HepG2 (cell line): Measurements from ENCODE around the gene PDCD2L. TPM values are rescaled to one million over a fixed set of nuclear protein-coding genes. Genes with fewer than 3 reads are reported as not detected.

Experiments
- ELF3 ChIP-seq: IDR thresholded peaks from 2 replicates; pipeline ENCODE4 v1.6.1; 2016; ENCODE audit warnings: missing genetic modification reagents, missing compliant biosample characterization
- FOSL1 ChIP-seq: sonication (generic); formaldehyde crosslinking; IDR thresholded peaks from 2 replicates; pipeline ENCODE4 v1.9.0; 2021; ENCODE audit warnings: missing genetic modification reagents, borderline replicate concordance
- GABPB1 ChIP-seq: IDR thresholded peaks from 2 replicates; pipeline ENCODE4 v1.6.1; 2016; ENCODE audit warnings: mild to moderate bottlenecking, missing genetic modification reagents, moderate library complexity, missing compliant biosample characterization
- HNRNPLL ChIP-seq: fragments of 200-400 bp; formaldehyde crosslinking; IDR thresholded peaks from 2 replicates; pipeline ENCODE4 v1.6.1; 2017; ENCODE audit warnings: mild to moderate bottlenecking, low read depth, low read length; ENCODE audit not compliant: poor library complexity, severe bottlenecking
- HOXA7 ChIP-seq: sonication (generic); formaldehyde crosslinking; IDR thresholded peaks from 2 replicates; pipeline ENCODE4 v1.8.1; 2022; ENCODE audit warnings: mild to moderate bottlenecking, missing genetic modification reagents, moderate library complexity
- HOXD1 ChIP-seq: sonication (generic); formaldehyde crosslinking; IDR thresholded peaks from 2 replicates; pipeline ENCODE4 v1.5.0; 2020; ENCODE audit warnings: missing genetic modification reagents
- KLF11 ChIP-seq: IDR thresholded peaks from 2 replicates; pipeline ENCODE4 v1.6.1; 2016; ENCODE audit warnings: missing compliant biosample characterization
- MTA3 ChIP-seq: sonication (generic); formaldehyde crosslinking; IDR thresholded peaks from 2 replicates; pipeline ENCODE4 v1.4.0; 2020; ENCODE audit warnings: missing genetic modification reagents
- ONECUT2 ChIP-seq: sonication (generic); formaldehyde crosslinking; IDR thresholded peaks from 2 replicates; pipeline ENCODE4 v1.4.0; 2020; ENCODE audit warnings: missing genetic modification reagents
- PPARG ChIP-seq: conservative IDR thresholded peaks from 2 replicates; pipeline ENCODE4 v1.6.1; 2016; ENCODE audit warnings: missing biosample characterization, missing genetic modification reagents
- RBM39 ChIP-seq: fragments of 200-400 bp; formaldehyde crosslinking; IDR thresholded peaks from one replicate; pipeline ENCODE4 v1.6.1; 2018; ENCODE audit warnings: antibody characterized with exemption, mild to moderate bottlenecking, low read depth, low read length; ENCODE audit not compliant: poor library complexity, severe bottlenecking
- RNF2 ChIP-seq: fragments of 450-650 bp; conservative IDR thresholded peaks from 2 replicates; pipeline ENCODE4 v1.6.1; 2016; ENCODE audit warnings: low read depth
- SCMH1 ChIP-seq: sonication (generic); formaldehyde crosslinking; IDR thresholded peaks from 2 replicates; pipeline ENCODE4 v1.9.0; 2021; ENCODE audit warnings: missing genetic modification reagents, mild to moderate bottlenecking, borderline replicate concordance
- SNAPC2 ChIP-seq: sonication (generic); formaldehyde crosslinking; IDR thresholded peaks from 2 replicates; pipeline ENCODE4 v1.8.1; 2022; ENCODE audit warnings: mild to moderate bottlenecking, missing genetic modification reagents
- SP5 ChIP-seq: IDR thresholded peaks from 2 replicates; pipeline ENCODE4 v1.6.1; 2016; ENCODE audit warnings: low read depth, borderline replicate concordance
- SPEN ChIP-seq: sonication (generic); formaldehyde crosslinking; IDR thresholded peaks from 2 replicates; pipeline ENCODE4 v1.5.1; 2020; ENCODE audit warnings: low read depth, mild to moderate bottlenecking, missing genetic modification reagents
- TEF ChIP-seq: sonication (generic); formaldehyde crosslinking; IDR thresholded peaks from 2 replicates; pipeline ENCODE4 v1.5.0; 2020; ENCODE audit warnings: missing genetic modification reagents
- TRIM24 ChIP-seq: sonication (generic); formaldehyde crosslinking; IDR thresholded peaks from 2 replicates; pipeline ENCODE4 v1.8.0; 2022; ENCODE audit warnings: mild to moderate bottlenecking, missing genetic modification reagents
- ZNF121 ChIP-seq: sonication (generic); formaldehyde crosslinking; IDR thresholded peaks from 2 replicates; pipeline ENCODE4 v1.5.0; 2020; ENCODE audit warnings: mild to moderate bottlenecking, missing genetic modification reagents
- ZNF18 ChIP-seq: sonication (generic); formaldehyde crosslinking; IDR thresholded peaks from 2 replicates; pipeline ENCODE4 v1.8.0; 2022; ENCODE audit warnings: mild to moderate bottlenecking, missing genetic modification reagents; ENCODE audit not compliant: insufficient replicate concordance
- ZNF230 ChIP-seq: sonication (generic); formaldehyde crosslinking; IDR thresholded peaks from 2 replicates; pipeline ENCODE4 v1.4.0; 2020; ENCODE audit warnings: mild to moderate bottlenecking, missing genetic modification reagents
- ZNF33B ChIP-seq: sonication (generic); formaldehyde crosslinking; IDR thresholded peaks from 2 replicates; pipeline ENCODE4 v1.5.1; 2020; ENCODE audit warnings: mild to moderate bottlenecking, missing genetic modification reagents
- ZNF543 ChIP-seq: sonication (generic); formaldehyde crosslinking; IDR thresholded peaks from 2 replicates; pipeline ENCODE4 v1.4.0; 2020; ENCODE audit warnings: mild to moderate bottlenecking, missing genetic modification reagents
- ZNF557 ChIP-seq: sonication (generic); formaldehyde crosslinking; IDR thresholded peaks from 2 replicates; pipeline ENCODE4 v1.4.0; 2020; ENCODE audit warnings: missing genetic modification reagents
- ZSCAN22 ChIP-seq: sonication (generic); formaldehyde crosslinking; IDR thresholded peaks from 2 replicates; pipeline ENCODE4 v1.4.0; 2020; ENCODE audit warnings: mild to moderate bottlenecking, missing genetic modification reagents
- polyA plus RNA-seq, 8 experiments: library from polyadenylated mRNA; depleted of rRNA in 3 of 8; stranded (reverse) in 7 of 8; unstranded in 1 of 8; fragments of >200 nt; fragmentation: Illumina TruSeq in 4 of 8; extraction: Trizol in 4 of 8; gene quantifications; 2 replicates each; pipeline versions ENCODE4 v1.2.1 to v1.2.3, GENCODE V29; 2011 to 2016; ENCODE audit warnings: low read depth in 4 of 8, missing spikeins in 1 of 8, mixed read lengths in 1 of 8; ENCODE audit not compliant: insufficient read depth in 1 of 8
- total RNA-seq, 5 experiments: library from RNA; depleted of rRNA; stranded (reverse); fragments of >200 nt; fragmentation: Illumina TruSeq; extraction: Trizol; gene quantifications; 2 replicates each; pipeline ENCODE4 v1.2.3, GENCODE V29; 2016; ENCODE audit warnings: low read depth in 1 of 5
- TF ChIP-seq, protein P1 (sequence below): sonication (generic); formaldehyde crosslinking; IDR thresholded peaks from 2 replicates; pipeline ENCODE4 v1.8.1; 2023; ENCODE audit warnings: missing genetic modification reagents, mild to moderate bottlenecking, borderline replicate concordance
- TF ChIP-seq, protein P2 (sequence below): sonication (generic); formaldehyde crosslinking; IDR thresholded peaks from 2 replicates; pipeline ENCODE4 v1.5.0; 2020; ENCODE audit warnings: mild to moderate bottlenecking, missing genetic modification reagents

Gene PDCD2L
- total and polyA plus RNA-seq, 2 of the 13 experiments (the other 11 are each of a cell fraction or from before 2014, with no cell fraction given): 29.3 to 35.2 TPM

- TF ChIP-seq, protein P1, sequence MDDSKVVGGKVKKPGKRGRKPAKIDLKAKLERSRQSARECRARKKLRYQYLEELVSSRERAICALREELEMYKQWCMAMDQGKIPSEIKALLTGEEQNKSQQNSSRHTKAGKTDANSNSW (CRISPR knock-in tag): no peak
- 0 out of 2 replicates have a peak, but pooled peaks have one; percentile 10 for TF ChIP-seq ZNF121 (CRISPR knock-in tag)
- peak; percentile 20; the same call in 1 of the 2 replicates for TF ChIP-seq ZNF543
- TF ChIP-seq SNAPC2: no peak
- 0 out of 2 replicates have a peak, but pooled peaks have one; percentile 3 for TF ChIP-seq ELF3 (CRISPR knock-in tag)
- TF ChIP-seq SP5 (CRISPR knock-in tag): no peak
- no peak for TF ChIP-seq TRIM24
- TF ChIP-seq HNRNPLL: peak; percentile 2
- no peak for TF ChIP-seq HOXD1
- TF ChIP-seq, protein P2, sequence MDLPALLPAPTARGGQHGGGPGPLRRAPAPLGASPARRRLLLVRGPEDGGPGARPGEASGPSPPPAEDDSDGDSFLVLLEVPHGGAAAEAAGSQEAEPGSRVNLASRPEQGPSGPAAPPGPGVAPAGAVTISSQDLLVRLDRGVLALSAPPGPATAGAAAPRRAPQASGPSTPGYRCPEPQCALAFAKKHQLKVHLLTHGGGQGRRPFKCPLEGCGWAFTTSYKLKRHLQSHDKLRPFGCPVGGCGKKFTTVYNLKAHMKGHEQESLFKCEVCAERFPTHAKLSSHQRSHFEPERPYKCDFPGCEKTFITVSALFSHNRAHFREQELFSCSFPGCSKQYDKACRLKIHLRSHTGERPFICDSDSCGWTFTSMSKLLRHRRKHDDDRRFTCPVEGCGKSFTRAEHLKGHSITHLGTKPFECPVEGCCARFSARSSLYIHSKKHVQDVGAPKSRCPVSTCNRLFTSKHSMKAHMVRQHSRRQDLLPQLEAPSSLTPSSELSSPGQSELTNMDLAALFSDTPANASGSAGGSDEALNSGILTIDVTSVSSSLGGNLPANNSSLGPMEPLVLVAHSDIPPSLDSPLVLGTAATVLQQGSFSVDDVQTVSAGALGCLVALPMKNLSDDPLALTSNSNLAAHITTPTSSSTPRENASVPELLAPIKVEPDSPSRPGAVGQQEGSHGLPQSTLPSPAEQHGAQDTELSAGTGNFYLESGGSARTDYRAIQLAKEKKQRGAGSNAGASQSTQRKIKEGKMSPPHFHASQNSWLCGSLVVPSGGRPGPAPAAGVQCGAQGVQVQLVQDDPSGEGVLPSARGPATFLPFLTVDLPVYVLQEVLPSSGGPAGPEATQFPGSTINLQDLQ: no peak
- TF ChIP-seq KLF11 (CRISPR knock-in tag): no peak
- TF ChIP-seq RBM39: peak; percentile 17
- TF ChIP-seq ZNF557 (CRISPR knock-in tag): no peak
- TF ChIP-seq PPARG (CRISPR knock-in tag): no peak
- no peak for TF ChIP-seq SCMH1 (CRISPR knock-in tag)
- no peak for TF ChIP-seq MTA3 (CRISPR knock-in tag)
- no peak for TF ChIP-seq ZNF230 (CRISPR knock-in tag)
- no peak for TF ChIP-seq ZSCAN22 (CRISPR knock-in tag)
- peak; percentile 50; the same call in 1 of the 2 replicates for TF ChIP-seq GABPB1 (CRISPR knock-in tag)
- no peak for TF ChIP-seq ZNF33B (CRISPR knock-in tag)
- no peak for TF ChIP-seq TEF (CRISPR knock-in tag)
- TF ChIP-seq FOSL1 (CRISPR knock-in tag): no peak
- no peak; the same call in none of the 2 replicates for TF ChIP-seq SPEN
- no peak for TF ChIP-seq ZNF18 (CRISPR knock-in tag)
- no peak for TF ChIP-seq ONECUT2 (CRISPR knock-in tag)
- TF ChIP-seq RNF2: no peak
- TF ChIP-seq HOXA7 (CRISPR knock-in tag): 0 out of 2 replicates have a peak, but pooled peaks have one; percentile 54
Observed at GRCh38 chr19:34428549-34429285, 24.5 kb downstream of the PDCD2L start (continued).
